ENCODE results near the gene MIA2.

- no peak for TF ChIP-seq CTCF (IDR thresholded peaks at IDR 0.05)
- no peak for TF ChIP-seq POLR2AphosphoS5 (IDR thresholded peaks at IDR 0.05)
These were observed 930 bp upstream of the MIA2 start for GRCh38 chr14:39232554-39233415.

Data from transverse colon (tissue), 4 donors.